Spleen (tissue), 11 donors: ENCODE measurements around the gene LILRB2. TPM values are rescaled to one million over a fixed set of nuclear protein-coding genes. Genes with fewer than 3 reads are reported as not detected.
A peak's percentile ranks its signal among the peaks of the same experiment; 100 is the strongest.

Experiments used
- DNase-seq: peaks from one replicate; pipeline ENCODE4 v3.0.0-alpha.2; 2020
- H3K27ac ChIP-seq, 8 donors: fragments of 200-600 bp; sonication (generic) in 7 of 8; 1 replicate in 4 of 8; 2 replicates in 4 of 8; pipeline versions ENCODE4 v1.5.0 to v1.8.0; 2016 to 2021; ENCODE audit warnings: inconsistent platforms in 4 of 8, mild to moderate bottlenecking in 4 of 8, moderate library complexity in 1 of 8
- H3K27me3 ChIP-seq, 7 donors: fragments of 200-600 bp; sonication (generic) in 6 of 7; replicated peaks in 1 of 7; 1 replicate in 4 of 7; 2 replicates in 3 of 7; pipeline versions ENCODE4 v1.5.0 to v1.8.0; 2016 to 2021; ENCODE audit warnings: inconsistent platforms in 3 of 7, mild to moderate bottlenecking in 1 of 7
- H3K36me3 ChIP-seq, 6 donors: fragments of 200-600 bp; sonication (generic) in 5 of 6; 1 replicate in 4 of 6; 2 replicates in 2 of 6; pipeline versions ENCODE4 v1.5.0 to v1.8.0; 2016 to 2021; ENCODE audit warnings: inconsistent platforms in 2 of 6
- H3K4me1 ChIP-seq, 6 donors: fragments of 200-600 bp; sonication (generic) in 5 of 6; 1 replicate in 3 of 6; 2 replicates in 3 of 6; pipeline versions ENCODE4 v1.5.0 to v1.8.0; 2016 to 2021; ENCODE audit warnings: inconsistent platforms in 3 of 6
- H3K4me3 ChIP-seq, 8 donors: fragments of 200-600 bp; sonication (generic) in 7 of 8; 1 replicate in 4 of 8; 2 replicates in 4 of 8; pipeline versions ENCODE4 v1.5.0 to v1.8.0; 2016 to 2021; ENCODE audit warnings: inconsistent platforms in 4 of 8, mild to moderate bottlenecking in 4 of 8, moderate library complexity in 2 of 8
- H3K9me3 ChIP-seq, 8 donors: fragments of 200-600 bp; sonication (generic) in 7 of 8; 1 replicate in 4 of 8; 2 replicates in 4 of 8; pipeline versions ENCODE4 v1.5.0 to v1.8.0; 2016 to 2021; ENCODE audit warnings: inconsistent platforms in 4 of 8
- CTCF ChIP-seq, 11 experiments: fragments of 200-600 bp in 7 of 11; fragments of 450-650 bp in 4 of 11; sonication (generic) in 4 of 11; IDR thresholded peaks in 8 of 11; conservative IDR thresholded peaks in 3 of 11; 1 replicate in 7 of 11; 2 replicates in 4 of 11; pipeline versions ENCODE4 v1.4.0 to v1.8.0; 2016 to 2021; ENCODE audit warnings: antibody characterized with exemption in 11 of 11, inconsistent platforms in 4 of 11, mild to moderate bottlenecking in 1 of 11
- POLR2A ChIP-seq, 3 donors: fragments of 450-650 bp; IDR thresholded peaks; one replicate each; pipeline ENCODE4 v1.5.1; 2017; ENCODE audit warnings: antibody characterized with exemption in 3 of 3, mild to moderate bottlenecking in 1 of 3
- POLR2AphosphoS5 ChIP-seq, 3 donors: sonication (generic); formaldehyde crosslinking; IDR thresholded peaks; one replicate each; pipeline ENCODE4 v1.5.1; 2017; ENCODE audit warnings: antibody characterized with exemption in 3 of 3
- WGBS, 5 donors: extraction: QIAGEN DNeasy Blood & Tissue Kit in 3 of 5; methylation state at CpG; one replicate each; pipeline versions ENCODE4 v1.1.5 to v1.1.7; 2013 to 2018; 5-methylcytosine and 5-hydroxymethylcytosine counted together
- intact Hi-C: fragments of 100-400 bp; cut with DNase I; formaldehyde crosslinking; loops from one replicate; pipeline ENCODE4 v1.15.0; 2023; ENCODE audit warnings: low total_unique reads
- polyA plus RNA-seq, 3 donors: library from polyadenylated mRNA; stranded (reverse); fragments of 200-250 nt; gene quantifications; one replicate each; pipeline ENCODE4 v1.2.1, GENCODE V29; 2013
- total RNA-seq, 7 donors: library from RNA; depleted of rRNA in 3 of 7; stranded (reverse); fragments of >200 nt in 3 of 7; fragmentation: NEBNext Ultra II Directional in 4 of 7; extraction: Animal tissue kit (Norgen Biotek cat#: 25700) in 4 of 7; gene quantifications; one replicate each; pipeline versions ENCODE4 v1.1.0 to v1.2.1, GENCODE V29; 2016 to 2021
- donor health status: healthy with polysubstance abuse.
- donor health status: DM: no; HTN: no; CAD: no; lungs with moderate emphysema.
- donor health status: DM: no; HTN: no; CAD: no.
- donor health status: Bipolar disorder and iron deficiency.
- donor health status: healthy.
- donor health status: DM: no; HTN: no; CAD: no.
- donor health status: DM: yes; HTN: yes; CAD: no.

The LILRB2 gene
- total and polyA plus RNA-seq, 10 donors, result 10.2 to 209 (median 81.5) TPM

- intact Hi-C loops, result no loop called here
These were observed 24.2 kb upstream of the LILRB2 start for GRCh38 chr19:54305141-54305540.

GRCh38 chr19:54302257-54302656 is 21.3 kb upstream of the LILRB2 start:
- TF ChIP-seq POLR2AphosphoS5 (IDR thresholded peaks at IDR 0.05) (peak in 1 of 3 donors; percentile 64), POLR2A (IDR thresholded peaks at IDR 0.05) (no peak)
- H3K27ac ChIP-seq, result peak overlapping the region in 5 of 8 donors; percentile 11 to 76 (median 73)
- peaks cover 0 to 74% (median 5%) of the 10 kb centered on the region in 7 donors for H3K27me3 ChIP-seq
- H3K36me3 ChIP-seq, result peaks cover 0 to 14% (median 0%) of the 10 kb centered on the region in 6 donors
- no peaks in the 10 kb centered on the region for H3K9me3 ChIP-seq
- peaks cover 0 to 76% (median 15%) of the 10 kb centered on the region in 6 donors for H3K4me1 ChIP-seq
- WGBS, 5 donors, result 19 to 39% (median 23%) methylated on average over 4 of the region's 4 CpGs
- no peak for DNase-seq
- intact Hi-C loops, result no loop called here
- H3K4me3 ChIP-seq, result no peak overlapping the region

More at GRCh38 chr19:54305141-54305540, 24.2 kb upstream of the LILRB2 start:
- WGBS, 5 donors, result 67 to 100% (median 95%) methylated on average over 1 of the region's 1 CpG
- Histone ChIP-seq H3K27ac (peak overlapping the region in 1 of 8 donors; percentile 28), H3K4me1 (peaks cover 0 to 74% (median 8%) of the 10 kb centered on the region in 6 donors), H3K36me3 (peaks cover 0 to 28% (median 0%) of the 10 kb centered on the region in 6 donors), H3K4me3 (no peak overlapping the region), H3K27me3 (peaks cover 0 to 59% (median 0%) of the 10 kb centered on the region in 7 donors), H3K9me3 (no peaks in the 10 kb centered on the region)
- DNase-seq, result no peak
- TF ChIP-seq CTCF (IDR thresholded peaks at IDR 0.05 in 8 of 11, conservative IDR thresholded peaks at IDR 0.05 in 3 of 11) (no peak), POLR2AphosphoS5 (IDR thresholded peaks at IDR 0.05) (peak in 1 of 3 donors; percentile 2)

- 83 to 91% (median 88%) methylated on average over 5 of the region's 5 CpGs for WGBS, 5 donors
- Histone ChIP-seq H3K9me3 (no peaks in the 10 kb centered on the region), H3K36me3 (no peaks in the 10 kb centered on the region), H3K4me3 (no peak overlapping the region), H3K27me3 (peaks cover 0 to 67% (median 3%) of the 10 kb centered on the region in 7 donors), H3K4me1 (peaks cover 0 to 54% (median 14%) of the 10 kb centered on the region in 6 donors), H3K27ac (peak overlapping the region in 2 of 8 donors; percentile 34 to 50)
- TF ChIP-seq POLR2A (IDR thresholded peaks at IDR 0.05) (no peak), CTCF (IDR thresholded peaks at IDR 0.05 in 8 of 11, conservative IDR thresholded peaks at IDR 0.05 in 3 of 11) (no peak), POLR2AphosphoS5 (IDR thresholded peaks at IDR 0.05) (no peak)
- intact Hi-C loops, result no loop called here
- DNase-seq, result no peak
These were observed 18.6 kb upstream of the LILRB2 start for GRCh38 chr19:54299515-54299914.

GRCh38 chr19:54299126-54299498 is 18.2 kb upstream of the LILRB2 start:
- Histone ChIP-seq H3K36me3 (no peaks in the 10 kb centered on the region), H3K9me3 (peaks cover 0 to 3% (median 0%) of the 10 kb centered on the region in 8 donors), H3K4me3 (no peak overlapping the region), H3K4me1 (peaks cover 0 to 50% (median 10%) of the 10 kb centered on the region in 6 donors), H3K27me3 (peaks cover 0 to 67% (median 7%) of the 10 kb centered on the region in 7 donors), H3K27ac (peak overlapping the region in 2 of 8 donors; percentile 34 to 50)
- DNase-seq, result peak; percentile 16
- 40 to 60% (median 46%) methylated on average over 7 of the region's 7 CpGs for WGBS, 5 donors
- TF ChIP-seq POLR2A (IDR thresholded peaks at IDR 0.05) (no peak), POLR2AphosphoS5 (IDR thresholded peaks at IDR 0.05) (no peak), CTCF (IDR thresholded peaks at IDR 0.05 in 8 of 11, conservative IDR thresholded peaks at IDR 0.05 in 3 of 11) (no peak)
- intact Hi-C loops, result no loop called here
